Fibroblast of skin of back (primary cell): ENCODE measurements around the gene KRTAP13-3. TPM values are rescaled to one million over a fixed set of nuclear protein-coding genes. Genes with fewer than 3 reads are reported as not detected.

Experiments used
- DNase-seq: peaks from one replicate; pipeline ENCODE4 v3.0.0-alpha.2; 2013
- polyA plus RNA-seq, 2 experiments: library from polyadenylated mRNA; unstranded; fragments of 120-200 nt; gene quantifications; one replicate each; pipeline ENCODE4 v1.2.1, GENCODE V29; 2013; ENCODE audit not compliant: insufficient read length in 2 of 2

KRTAP13-3 gene
- not detected for polyA plus RNA-seq (2013, experiment 1 of 2; ENCODE audit: insufficient read length)
- polyA plus RNA-seq (2013, experiment 2 of 2; ENCODE audit: insufficient read length): not detected

DNA sequence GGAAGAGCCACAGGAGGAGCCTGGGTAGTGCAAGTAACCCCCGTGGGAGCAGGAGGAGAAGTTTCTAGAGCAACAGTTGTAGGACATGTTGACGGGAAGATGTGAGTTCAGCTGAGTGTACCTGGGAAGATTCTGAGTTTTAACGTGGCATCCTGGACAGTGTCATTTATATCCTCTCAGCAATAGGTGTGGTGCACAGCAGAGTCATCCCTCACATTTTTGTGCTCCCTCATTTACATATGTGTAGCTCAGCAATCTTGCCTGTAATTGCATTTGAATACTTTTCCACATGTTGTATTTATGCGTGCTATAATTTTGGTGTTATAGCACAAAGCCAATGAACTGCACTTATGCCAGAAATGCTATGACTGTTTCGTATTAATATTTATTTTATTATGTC is at the start of gene KRTAP13-3:
Gene KRTAP13-3, minus strand, starts transcription at position 101 of the 400 bp plus-strand sequence. Its CDS starts 14 bp downstream, at position 87.
- no peak for DNase-seq

GRCh38 chr21:30468900-30469714 is 43.4 kb upstream of the KRTAP13-3 start:
- DNase-seq: no peak

- DNase-seq: peak; percentile 9
These were observed 38.0 kb upstream of the KRTAP13-3 start for GRCh38 chr21:30463713-30464112.

DNA sequence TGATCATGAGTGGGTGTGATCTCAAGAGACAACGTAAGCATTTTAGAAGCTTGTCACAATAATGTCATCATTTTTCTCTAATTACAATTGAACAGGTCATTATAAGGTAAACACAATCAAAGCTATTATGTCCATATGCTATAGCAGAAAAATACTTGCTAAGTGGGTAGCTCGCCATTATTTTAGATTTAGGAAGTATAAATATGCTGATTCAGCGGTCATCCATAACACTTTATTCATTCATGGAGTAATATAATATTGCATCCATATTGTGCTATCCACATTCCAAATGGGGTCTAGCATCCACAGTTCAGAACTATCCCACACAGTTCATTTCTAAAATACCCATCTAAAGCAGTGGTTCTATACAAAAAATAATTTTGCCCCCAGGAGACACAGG is 22.8 kb upstream of the KRTAP13-3 start:
- DNase-seq: no peak

DNA sequence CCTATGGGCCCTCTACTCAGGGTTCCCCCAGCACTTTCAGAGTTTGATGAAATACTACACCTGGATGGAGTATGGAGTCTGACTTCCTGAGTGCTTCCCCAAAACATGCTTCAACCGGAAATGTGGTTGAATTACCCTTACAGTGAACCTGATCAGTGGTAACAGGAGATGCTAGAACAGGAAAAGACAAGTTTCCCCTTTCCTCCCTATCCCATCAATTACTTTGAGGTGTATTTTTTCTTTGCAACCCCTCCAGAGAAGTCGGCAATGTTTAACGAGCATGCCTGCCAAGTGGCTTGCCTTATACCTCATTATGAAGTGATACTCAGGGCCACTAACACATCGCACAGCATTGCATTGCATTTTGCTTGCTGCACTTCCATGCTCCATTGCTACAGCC is 21.3 kb upstream of the KRTAP13-3 start:
- DNase-seq: no peak

- no peak for DNase-seq
These were observed 18.5 kb upstream of the KRTAP13-3 start for GRCh38 chr21:30444204-30444603.

GRCh38 chr21:30443226-30443625 is 17.5 kb upstream of the KRTAP13-3 start:
- no peak for DNase-seq

DNA sequence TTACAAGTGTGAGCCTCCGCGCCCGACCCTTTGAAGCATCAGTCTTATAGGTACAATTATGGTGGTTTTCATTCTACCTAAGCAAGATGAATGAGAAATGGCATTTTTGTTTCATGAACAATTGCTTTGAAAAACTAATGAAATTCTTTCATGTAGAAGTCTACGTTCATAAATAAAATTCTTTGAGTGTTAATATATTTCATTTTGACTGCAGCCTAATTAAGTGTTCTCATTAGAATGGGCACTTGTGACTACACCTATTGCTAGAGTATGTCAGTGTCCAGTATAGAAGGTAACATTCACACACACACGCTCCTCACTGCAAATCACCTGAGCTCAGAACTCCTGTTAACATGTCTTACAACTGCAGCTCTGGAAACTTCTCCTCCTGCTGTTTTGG is 14.2 kb upstream of the KRTAP13-3 start, which contains the start of gene KRTAP15-1:
Gene KRTAP15-1, plus strand, starts transcription at position 301 of the 400 bp plus-strand sequence. Its CDS starts 53 bp downstream, at position 354.
- DNase-seq: no peak

DNA sequence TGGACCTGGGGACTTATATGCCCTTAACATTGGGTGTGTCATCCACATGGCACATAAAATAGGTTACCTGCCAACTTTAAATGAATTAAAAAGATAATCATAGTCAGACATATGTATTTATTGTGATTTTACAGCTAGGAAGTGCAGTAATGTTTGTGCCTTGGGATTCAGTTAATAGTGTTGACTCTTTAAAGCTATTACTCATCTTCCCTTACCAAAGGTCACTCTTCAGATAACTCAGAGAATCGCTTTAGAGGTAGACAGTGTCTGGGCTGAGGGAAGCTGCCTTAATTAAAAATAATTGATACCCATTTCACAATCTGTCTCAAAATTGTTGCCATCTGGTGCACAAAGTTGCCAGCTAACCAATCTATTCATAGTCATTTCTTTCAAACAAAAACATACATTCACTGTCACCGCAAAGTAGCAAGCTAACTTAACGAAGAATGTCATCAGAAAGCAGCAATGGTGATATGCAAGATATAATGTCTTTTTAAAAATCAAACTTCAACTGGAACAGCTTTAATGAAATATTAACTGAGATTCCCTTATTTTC is 11.4 kb upstream of the KRTAP13-3 start:
- DNase-seq: no peak

DNA sequence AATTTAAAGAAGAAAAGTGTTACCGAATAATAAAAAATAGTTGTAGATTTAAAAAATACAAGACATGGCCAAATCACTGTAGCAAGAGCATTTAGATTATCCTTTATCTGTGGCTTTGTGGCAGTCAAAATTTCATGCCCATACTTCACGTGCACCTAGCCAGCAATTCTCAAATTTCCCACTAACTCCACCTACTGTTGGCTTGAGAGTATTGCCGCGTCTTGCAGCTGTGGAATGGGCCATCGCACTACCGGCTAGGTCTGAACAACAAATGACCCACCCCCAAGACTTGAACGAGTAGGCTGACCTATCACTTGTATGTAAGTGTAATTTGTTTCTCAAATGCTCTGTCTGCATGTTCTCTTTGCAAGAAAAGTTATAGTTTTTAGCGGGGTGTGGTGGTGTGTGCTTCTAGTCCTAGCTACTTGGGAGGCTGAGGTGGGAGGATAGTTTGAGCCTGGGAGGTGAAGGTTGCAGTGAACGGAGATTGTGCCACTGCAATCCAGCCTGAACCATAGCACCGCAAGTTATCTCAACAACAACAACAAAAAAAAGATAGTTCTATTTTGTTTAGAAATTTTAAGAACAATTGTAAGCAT is 8.4 kb upstream of the KRTAP13-3 start:
- DNase-seq: peak; percentile 40

- no peak for DNase-seq
These were observed 4.5 kb upstream of the KRTAP13-3 start, which contains the start of gene KRTAP13-4 for GRCh38 chr21:30430170-30430655. KRTAP13-4 (plus strand) TSS chr21:30430220; CDS start chr21:30430276, 56 bp downstream.

GRCh38 chr21:30426731-30427130 is 1.0 kb upstream of the KRTAP13-3 start:
- DNase-seq: no peak

DNA sequence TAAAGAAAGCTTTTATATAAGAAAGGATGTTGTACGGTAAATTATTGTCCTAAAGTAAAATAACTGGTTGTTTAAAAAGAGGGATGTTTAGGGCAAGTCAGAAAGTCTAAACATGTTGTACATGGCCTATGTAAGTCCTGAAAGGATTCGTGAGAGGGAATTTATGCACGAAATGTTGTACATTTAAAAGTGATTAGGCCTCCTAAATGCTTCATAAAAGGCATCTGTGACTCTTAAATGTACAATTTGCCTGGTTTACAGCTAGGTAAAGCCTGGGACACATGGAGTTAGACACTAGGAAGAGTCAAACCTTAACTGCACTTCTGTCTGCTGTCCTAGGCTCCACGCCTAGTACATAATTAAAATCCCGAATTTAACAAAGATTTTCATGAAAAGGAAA is 9.7 kb downstream of the KRTAP13-3 start:
- DNase-seq: no peak

DNA sequence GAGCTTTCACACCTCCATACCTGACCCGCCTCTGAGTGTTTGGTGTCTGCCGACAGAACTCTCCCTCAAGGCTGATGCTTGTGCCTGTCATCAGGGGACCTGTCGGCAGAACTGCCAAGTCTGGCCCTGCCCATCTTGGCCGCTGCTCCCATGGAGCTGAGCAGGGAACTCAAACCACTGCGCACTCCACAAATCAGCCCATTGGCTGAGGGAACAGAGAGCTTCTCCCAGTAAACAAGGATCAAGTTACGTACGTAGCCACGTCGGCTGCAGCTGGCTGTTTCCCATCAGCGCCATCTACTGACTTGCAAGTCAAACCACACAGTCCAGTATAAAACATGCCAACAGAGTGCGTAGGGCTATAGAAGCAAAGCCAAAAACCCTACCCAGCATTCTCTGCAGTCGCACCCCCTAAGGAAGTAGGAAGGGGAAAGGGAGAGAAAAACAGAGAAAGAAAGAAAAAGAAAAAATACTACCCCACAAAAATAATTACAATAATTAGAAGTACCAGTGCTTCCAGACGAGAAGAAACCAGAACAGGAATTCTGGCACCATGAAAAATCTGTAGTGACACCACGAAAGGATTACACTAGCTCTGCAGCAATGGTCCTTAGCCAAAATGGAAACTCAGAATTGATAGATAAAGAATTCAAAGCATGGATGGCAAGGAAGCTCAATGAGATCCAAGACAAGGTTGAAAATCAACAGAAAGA is 16.8 kb downstream of the KRTAP13-3 start:
- DNase-seq: peak; percentile 77

- DNase-seq: no peak
These were observed 30.0 kb downstream of the KRTAP13-3 start, which contains the start of gene KRTAP13-1 for GRCh38 chr21:30395731-30396130. KRTAP13-1 (plus strand) TSS chr21:30396031; CDS start chr21:30396087, 56 bp downstream.

DNA sequence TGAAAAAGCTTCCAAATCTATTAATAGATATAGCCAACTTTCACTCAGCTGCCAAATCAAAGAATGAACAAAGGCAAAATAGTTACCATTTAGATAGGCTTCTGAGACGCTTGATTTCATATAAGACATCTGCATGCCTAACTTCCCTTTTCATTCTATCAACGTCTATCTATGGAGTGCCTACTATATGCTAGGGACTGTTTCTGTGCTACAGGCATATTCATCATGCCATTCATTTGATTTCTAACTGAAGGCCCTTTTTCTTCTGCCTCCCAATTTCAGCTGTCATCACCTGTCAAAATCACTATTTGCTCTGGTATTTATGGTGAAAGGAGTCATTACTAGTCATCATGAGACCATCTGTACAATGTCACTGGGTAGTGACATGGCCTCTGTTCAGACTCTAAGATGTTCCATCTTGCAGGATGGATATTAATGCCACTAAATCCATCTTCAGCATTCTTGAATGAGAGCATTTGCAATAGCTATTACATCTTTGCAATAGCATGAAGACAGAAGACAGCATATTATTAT is 34.2 kb downstream of the KRTAP13-3 start:
- no peak for DNase-seq

GRCh38 chr21:30382201-30382600 is 43.5 kb downstream of the KRTAP13-3 start:
- no peak for DNase-seq
